Esophagus squamous epithelium (tissue), 4 donors: ENCODE results near the gene PIK3R5.

ENCODE experiments used
- CTCF ChIP-seq, 6 experiments: fragments of 450-650 bp in 4 of 6; fragments of 200-600 bp in 2 of 6; sonication (generic) in 2 of 6; IDR thresholded peaks; one replicate each; pipeline ENCODE4 v1.5.1; 2016 to 2019; ENCODE audit warnings: antibody characterized with exemption in 6 of 6, mild to moderate bottlenecking in 4 of 6, moderate library complexity in 4 of 6
- POLR2A ChIP-seq, 4 donors: fragments of 450-650 bp; IDR thresholded peaks; one replicate each; pipeline ENCODE4 v1.6.1; 2017; ENCODE audit warnings: antibody characterized with exemption in 4 of 4, mild to moderate bottlenecking in 4 of 4, moderate library complexity in 3 of 4

- TF ChIP-seq CTCF (IDR thresholded peaks at IDR 0.05) (no peak), POLR2A (IDR thresholded peaks at IDR 0.05) (no peak)
Observed at GRCh38 chr17:8941520-8941919, 24.0 kb downstream of the PIK3R5 start.
